ENCODE results near the gene PURA. TPM values are rescaled to one million over a fixed set of nuclear protein-coding genes. Genes with fewer than 3 reads are reported as not detected.

Gene PURA
- total RNA-seq, 1 donor from 2014 or later = 7.0 TPM

DNA sequence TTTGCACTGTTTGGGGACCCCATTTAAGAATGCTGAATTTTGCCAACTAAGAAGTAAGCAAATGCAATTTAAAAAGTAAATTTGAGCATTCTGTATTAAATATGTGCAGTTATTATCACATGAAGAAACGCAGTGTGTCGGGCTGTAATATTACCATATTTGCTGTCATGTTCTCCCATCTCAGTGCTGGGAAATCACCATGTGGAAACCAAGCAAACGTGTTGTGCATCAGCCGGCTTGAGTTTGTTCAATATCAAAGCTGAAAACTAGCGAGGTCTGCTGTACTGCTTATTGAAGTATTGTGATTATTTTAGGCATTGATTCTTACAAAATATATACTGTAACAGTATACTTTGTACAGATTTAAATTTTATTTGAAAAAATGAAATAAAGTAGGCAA, 14.5 kb downstream of the PURA start:
- TF ChIP-seq, protein P1, sequence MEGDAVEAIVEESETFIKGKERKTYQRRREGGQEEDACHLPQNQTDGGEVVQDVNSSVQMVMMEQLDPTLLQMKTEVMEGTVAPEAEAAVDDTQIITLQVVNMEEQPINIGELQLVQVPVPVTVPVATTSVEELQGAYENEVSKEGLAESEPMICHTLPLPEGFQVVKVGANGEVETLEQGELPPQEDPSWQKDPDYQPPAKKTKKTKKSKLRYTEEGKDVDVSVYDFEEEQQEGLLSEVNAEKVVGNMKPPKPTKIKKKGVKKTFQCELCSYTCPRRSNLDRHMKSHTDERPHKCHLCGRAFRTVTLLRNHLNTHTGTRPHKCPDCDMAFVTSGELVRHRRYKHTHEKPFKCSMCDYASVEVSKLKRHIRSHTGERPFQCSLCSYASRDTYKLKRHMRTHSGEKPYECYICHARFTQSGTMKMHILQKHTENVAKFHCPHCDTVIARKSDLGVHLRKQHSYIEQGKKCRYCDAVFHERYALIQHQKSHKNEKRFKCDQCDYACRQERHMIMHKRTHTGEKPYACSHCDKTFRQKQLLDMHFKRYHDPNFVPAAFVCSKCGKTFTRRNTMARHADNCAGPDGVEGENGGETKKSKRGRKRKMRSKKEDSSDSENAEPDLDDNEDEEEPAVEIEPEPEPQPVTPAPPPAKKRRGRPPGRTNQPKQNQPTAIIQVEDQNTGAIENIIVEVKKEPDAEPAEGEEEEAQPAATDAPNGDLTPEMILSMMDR (IDR thresholded peaks at IDR 0.05; ENCODE audit: unreplicated experiment) = no peak
- Mint-ChIP-seq H3K9me3 (ENCODE audit: low read depth) (no peaks in the 10 kb centered on the region), H3K4me1 (ENCODE audit: low read depth) (no peaks in the 10 kb centered on the region), H3K36me3 (ENCODE audit: insufficient read depth) (no peaks in the 10 kb centered on the region), H3K4me3 (ENCODE audit: low read depth) (no peak overlapping the region), H3K27ac (no peak overlapping the region), H3K27me3 (peaks cover 24% of the 10 kb centered on the region)
- DNase-seq (ENCODE audit: low spot score, unreplicated experiment) = no peak

DNA sequence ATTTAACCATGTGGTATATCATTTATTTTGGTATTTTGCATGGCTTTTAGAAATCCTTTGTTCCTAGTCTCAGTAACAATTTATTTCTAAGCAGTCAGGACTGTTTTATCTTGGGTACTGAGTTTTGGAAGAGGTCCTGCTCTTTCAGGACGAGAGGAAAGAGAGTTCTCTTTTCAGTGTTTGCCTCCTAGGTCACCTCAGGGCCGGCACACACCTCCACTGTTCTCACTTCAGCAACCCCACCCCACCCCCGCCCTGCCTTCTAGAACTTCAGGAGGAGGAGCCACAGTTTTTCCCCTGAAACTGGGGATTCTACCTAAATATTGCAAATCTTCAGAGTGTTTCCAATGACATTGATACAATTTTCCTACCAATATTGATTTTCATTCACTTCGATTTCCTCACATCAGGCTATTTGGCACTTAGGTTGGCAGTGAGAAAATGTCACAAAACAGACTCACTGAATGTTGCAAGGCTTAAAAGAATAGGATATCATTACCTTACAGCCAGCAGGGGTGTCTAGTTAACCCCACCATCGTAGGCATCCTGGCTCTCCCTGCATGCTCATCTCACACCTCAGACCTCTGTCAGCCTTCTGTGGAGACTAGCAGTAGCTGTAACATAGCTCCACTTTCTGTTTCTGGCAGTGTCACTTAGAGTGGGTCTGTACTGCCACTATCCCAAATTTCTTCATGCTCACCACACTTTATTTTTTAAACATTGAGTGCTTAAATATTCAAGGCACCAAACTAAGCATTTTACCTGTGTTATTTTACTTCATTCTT, 17.2 kb downstream of the PURA start:
- H3K27me3 Mint-ChIP-seq = peaks cover 20% of the 10 kb centered on the region
- no peaks in the 10 kb centered on the region for H3K9me3 Mint-ChIP-seq (ENCODE audit: low read depth)
- H3K4me1 Mint-ChIP-seq (ENCODE audit: low read depth) = no peaks in the 10 kb centered on the region
- TF ChIP-seq, protein P1 (IDR thresholded peaks at IDR 0.05; ENCODE audit: unreplicated experiment) = no peak
- H3K27ac Mint-ChIP-seq = no peak overlapping the region
- no peaks in the 10 kb centered on the region for H3K36me3 Mint-ChIP-seq (ENCODE audit: insufficient read depth)
- DNase-seq (ENCODE audit: low spot score, unreplicated experiment) = no peak
- no peak overlapping the region for H3K4me3 Mint-ChIP-seq (ENCODE audit: low read depth)

DNA sequence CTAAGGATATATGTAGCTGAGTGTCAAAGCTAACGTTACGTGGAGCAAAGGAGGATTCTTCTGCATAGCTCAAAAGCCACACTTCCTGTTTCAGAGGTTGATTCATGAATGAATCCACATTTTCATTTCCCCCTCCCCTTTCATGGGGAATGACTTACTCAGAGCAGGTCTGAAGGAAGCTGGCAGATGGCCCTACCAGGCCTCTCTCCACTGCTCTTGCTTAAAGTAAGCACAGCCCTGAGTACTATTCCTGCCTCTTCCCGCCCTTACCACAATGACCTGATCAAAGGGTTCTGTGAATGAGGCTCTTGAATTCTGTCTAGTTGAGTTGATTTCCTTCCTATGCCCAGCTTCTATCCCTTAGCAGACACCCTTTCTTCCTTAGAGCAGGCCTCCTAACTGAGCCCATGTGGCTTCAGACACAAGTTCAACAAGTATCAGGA, 18.1 kb downstream of the PURA start:
- no peaks in the 10 kb centered on the region for H3K36me3 Mint-ChIP-seq (ENCODE audit: insufficient read depth)
- TF ChIP-seq, protein P1 (IDR thresholded peaks at IDR 0.05; ENCODE audit: unreplicated experiment) = no peak
- H3K27ac Mint-ChIP-seq = no peak overlapping the region
- no peaks in the 10 kb centered on the region for H3K4me1 Mint-ChIP-seq (ENCODE audit: low read depth)
- no peak overlapping the region for H3K4me3 Mint-ChIP-seq (ENCODE audit: low read depth)
- H3K27me3 Mint-ChIP-seq = peaks cover 15% of the 10 kb centered on the region
- DNase-seq (ENCODE audit: low spot score, unreplicated experiment) = no peak
- H3K9me3 Mint-ChIP-seq (ENCODE audit: low read depth) = no peaks in the 10 kb centered on the region

DNA sequence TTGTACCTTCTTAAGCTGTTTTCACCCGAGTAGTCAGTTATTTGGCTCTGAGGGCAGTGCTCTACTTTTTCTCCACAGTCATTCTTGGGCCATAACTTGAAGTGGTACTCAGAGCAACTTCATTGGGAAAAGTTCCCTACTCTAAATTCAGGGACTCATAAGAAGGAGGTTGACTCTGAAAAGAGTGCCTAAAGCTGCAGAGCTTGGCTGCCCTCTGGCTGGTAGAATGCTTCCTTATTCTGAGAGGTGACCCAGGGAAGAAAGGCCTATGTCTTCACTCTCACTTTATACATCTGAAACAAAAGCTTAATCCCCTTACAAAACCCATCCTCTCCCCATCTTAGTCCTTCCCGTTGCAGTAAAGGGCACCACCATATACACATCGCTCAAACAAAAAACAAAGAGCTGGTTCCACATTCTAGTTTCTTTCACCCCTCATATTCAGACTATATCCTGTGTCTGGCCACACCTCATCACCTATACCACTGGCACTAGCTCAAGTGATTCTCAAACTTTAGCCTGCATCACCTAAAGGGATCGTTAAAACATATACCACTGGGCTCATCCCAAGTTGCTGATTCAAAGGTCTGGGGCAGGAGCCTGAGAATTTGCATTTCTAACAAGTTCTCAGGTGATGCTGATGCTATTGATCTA, 19.7 kb downstream of the PURA start:
- Mint-ChIP-seq H3K36me3 (ENCODE audit: insufficient read depth) (no peaks in the 10 kb centered on the region), H3K4me3 (ENCODE audit: low read depth) (no peak overlapping the region), H3K9me3 (ENCODE audit: low read depth) (no peaks in the 10 kb centered on the region), H3K27ac (no peak overlapping the region), H3K27me3 (peaks cover 16% of the 10 kb centered on the region), H3K4me1 (ENCODE audit: low read depth) (no peaks in the 10 kb centered on the region)
- no peak for DNase-seq (ENCODE audit: low spot score, unreplicated experiment)
- TF ChIP-seq, protein P1 (IDR thresholded peaks at IDR 0.05; ENCODE audit: unreplicated experiment) = no peak

DNA sequence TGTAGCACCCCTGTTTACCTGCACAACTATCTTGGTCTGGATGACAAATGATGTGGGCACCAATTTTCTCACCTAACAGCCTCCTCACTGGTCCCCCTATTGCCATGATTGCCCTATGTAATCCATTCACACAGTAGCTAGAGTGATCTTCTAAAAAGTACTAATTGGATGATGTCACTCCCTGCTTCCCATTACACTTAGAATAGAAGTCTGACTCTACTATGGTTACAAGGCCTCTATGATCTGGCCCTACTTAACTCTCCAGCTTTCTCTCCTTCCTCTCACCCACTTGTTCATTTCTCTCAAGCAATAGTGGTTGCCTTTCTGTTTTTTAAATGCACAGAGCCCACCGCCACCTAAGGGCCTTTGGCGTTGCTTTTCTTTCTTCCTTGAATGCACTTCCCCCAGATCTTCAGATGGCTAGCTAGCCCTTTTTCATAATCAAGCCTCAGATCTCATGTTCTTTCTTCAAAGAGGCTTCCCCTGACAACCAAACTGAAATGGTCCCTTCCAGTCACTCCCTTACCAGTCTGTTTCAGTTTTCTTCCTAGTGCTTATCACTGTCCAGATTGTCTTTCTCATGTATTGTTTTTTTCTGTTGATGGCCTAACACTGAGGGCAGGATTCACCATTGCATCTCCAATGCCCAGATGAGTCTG, 20.5 kb downstream of the PURA start:
- H3K4me1 Mint-ChIP-seq (ENCODE audit: low read depth) = no peaks in the 10 kb centered on the region
- H3K36me3 Mint-ChIP-seq (ENCODE audit: insufficient read depth) = no peaks in the 10 kb centered on the region
- no peaks in the 10 kb centered on the region for H3K9me3 Mint-ChIP-seq (ENCODE audit: low read depth)
- H3K27me3 Mint-ChIP-seq = peaks cover 16% of the 10 kb centered on the region
- DNase-seq (ENCODE audit: low spot score, unreplicated experiment) = no peak
- no peak overlapping the region for H3K27ac Mint-ChIP-seq
- TF ChIP-seq, protein P1 (IDR thresholded peaks at IDR 0.05; ENCODE audit: unreplicated experiment) = no peak
- no peak overlapping the region for H3K4me3 Mint-ChIP-seq (ENCODE audit: low read depth)

Data from progenitor cell of endocrine pancreas (in vitro differentiated cells).